Loucy (cell line): Measurements from ENCODE around the gene PTPRQ.

Experiments
- H2AFZ ChIP-seq: fragments of 200-600 bp; sonication (generic); 2 replicates; pipeline ENCODE4 v1.6.0; 2016; ENCODE audit warnings: antibody characterized with exemption, mild to moderate bottlenecking, low read length, moderate library complexity
- H3F3A ChIP-seq: fragments of 200-600 bp; 2 replicates; pipeline ENCODE4 v1.6.0; 2016; ENCODE audit warnings: antibody characterized with exemption, low read depth, mild to moderate bottlenecking
- H3K27me3 ChIP-seq: fragments of 200-600 bp; sonication (generic); 2 replicates; pipeline ENCODE4 v1.6.1; 2014; ENCODE audit warnings: low read length, mild to moderate bottlenecking; ENCODE audit not compliant: insufficient read depth, poor library complexity, severe bottlenecking
- H3K36me3 ChIP-seq: fragments of 200-600 bp; sonication (generic); 2 replicates; pipeline ENCODE4 v1.6.1; 2016; ENCODE audit warnings: low read length; ENCODE audit not compliant: insufficient read depth
- H3K4me1 ChIP-seq: fragments of 200-600 bp; sonication (generic); 2 replicates; pipeline ENCODE4 v1.5.1; 2014; ENCODE audit warnings: low read length, mild to moderate bottlenecking; ENCODE audit not compliant: insufficient read depth, poor library complexity, severe bottlenecking
- H3K4me2 ChIP-seq: fragments of 200-600 bp; sonication (generic); 2 replicates; pipeline ENCODE4 v1.6.0; 2014; ENCODE audit warnings: antibody characterized with exemption, low read length, low read depth, mild to moderate bottlenecking; ENCODE audit not compliant: poor library complexity, severe bottlenecking
- H3K4me3 ChIP-seq: fragments of 200-600 bp; sonication (generic); 2 replicates; pipeline ENCODE4 v1.5.1; 2014; ENCODE audit warnings: low read length, mild to moderate bottlenecking, mixed read lengths; ENCODE audit not compliant: poor library complexity, severe bottlenecking
- H3K79me2 ChIP-seq: fragments of 200-600 bp; sonication (generic); 2 replicates; pipeline ENCODE4 v1.6.1; 2014; ENCODE audit warnings: low read length; ENCODE audit not compliant: insufficient read depth
- H3K9ac ChIP-seq: fragments of 200-600 bp; sonication (generic); 2 replicates; pipeline ENCODE4 v1.6.0; 2014; ENCODE audit warnings: mild to moderate bottlenecking, low read depth, low read length, moderate library complexity; ENCODE audit not compliant: poor library complexity, severe bottlenecking
- H3K9me2 ChIP-seq: fragments of 200-600 bp; sonication (generic); replicated peaks from 2 replicates; pipeline ENCODE4 v1.6.1; 2016; ENCODE audit warnings: low read depth, low read length, mixed read lengths
- H3K9me3 ChIP-seq: fragments of 200-600 bp; sonication (generic); 2 replicates; pipeline ENCODE4 v1.6.1; 2014; ENCODE audit warnings: mild to moderate bottlenecking, antibody characterized with exemption, low read length, low read depth; ENCODE audit not compliant: insufficient read depth
- H4K20me1 ChIP-seq: fragments of 200-600 bp; sonication (generic); 2 replicates; pipeline ENCODE4 v1.6.0; 2014; ENCODE audit warnings: antibody characterized with exemption, low read length, mild to moderate bottlenecking; ENCODE audit not compliant: insufficient read depth, poor library complexity, severe bottlenecking
- EZH2phosphoT487 ChIP-seq: fragments of 200-600 bp; IDR thresholded peaks from 2 replicates; pipeline ENCODE4 v1.6.1; 2018; ENCODE audit warnings: antibody characterized with exemption, mild to moderate bottlenecking, moderate library complexity, borderline replicate concordance
- TF ChIP-seq, protein P1 (sequence below): fragments of 200-600 bp; sonication (generic); conservative IDR thresholded peaks from 2 replicates; pipeline ENCODE4 v1.5.1; 2014; ENCODE audit warnings: mild to moderate bottlenecking, antibody characterized with exemption, low read length

The PTPRQ gene

DNA sequence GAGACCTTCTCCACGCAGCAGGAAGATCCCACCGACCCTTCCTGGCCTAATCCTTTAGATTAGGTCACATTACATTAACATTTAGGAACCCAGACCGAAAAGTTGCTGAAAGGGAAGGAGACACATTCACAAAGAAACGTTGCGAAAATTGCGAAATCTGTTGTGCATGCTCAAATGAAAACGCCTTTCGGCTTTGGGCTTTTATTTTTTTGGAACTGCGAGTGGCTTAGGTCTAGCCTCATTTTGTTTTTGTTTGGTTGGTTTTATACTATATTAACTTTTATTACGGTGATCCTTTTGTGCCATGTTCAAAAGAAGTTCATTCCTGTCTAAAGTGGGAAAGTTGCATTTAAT lies 264.9 kb downstream of the PTPRQ start:
- Histone ChIP-seq H3K4me2 (no peak overlapping the region), H3K36me3 (no peaks in the 10 kb centered on the region), H3K27me3 (no peaks in the 10 kb centered on the region), H3K9ac (no peak overlapping the region), H3K79me2 (no peaks in the 10 kb centered on the region), H3K4me3 (no peak overlapping the region), H3K4me1 (no peaks in the 10 kb centered on the region), H2AFZ (no peak overlapping the region), H3K9me2 (no peaks in the 10 kb centered on the region), H4K20me1 (no peaks in the 10 kb centered on the region), H3F3A (no peaks in the 10 kb centered on the region), H3K9me3 (no peaks in the 10 kb centered on the region; the same call in 1 of the 2 replicates)
- TF ChIP-seq EZH2phosphoT487 = no peak
- TF ChIP-seq, protein P1, sequence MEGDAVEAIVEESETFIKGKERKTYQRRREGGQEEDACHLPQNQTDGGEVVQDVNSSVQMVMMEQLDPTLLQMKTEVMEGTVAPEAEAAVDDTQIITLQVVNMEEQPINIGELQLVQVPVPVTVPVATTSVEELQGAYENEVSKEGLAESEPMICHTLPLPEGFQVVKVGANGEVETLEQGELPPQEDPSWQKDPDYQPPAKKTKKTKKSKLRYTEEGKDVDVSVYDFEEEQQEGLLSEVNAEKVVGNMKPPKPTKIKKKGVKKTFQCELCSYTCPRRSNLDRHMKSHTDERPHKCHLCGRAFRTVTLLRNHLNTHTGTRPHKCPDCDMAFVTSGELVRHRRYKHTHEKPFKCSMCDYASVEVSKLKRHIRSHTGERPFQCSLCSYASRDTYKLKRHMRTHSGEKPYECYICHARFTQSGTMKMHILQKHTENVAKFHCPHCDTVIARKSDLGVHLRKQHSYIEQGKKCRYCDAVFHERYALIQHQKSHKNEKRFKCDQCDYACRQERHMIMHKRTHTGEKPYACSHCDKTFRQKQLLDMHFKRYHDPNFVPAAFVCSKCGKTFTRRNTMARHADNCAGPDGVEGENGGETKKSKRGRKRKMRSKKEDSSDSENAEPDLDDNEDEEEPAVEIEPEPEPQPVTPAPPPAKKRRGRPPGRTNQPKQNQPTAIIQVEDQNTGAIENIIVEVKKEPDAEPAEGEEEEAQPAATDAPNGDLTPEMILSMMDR = no peak

DNA sequence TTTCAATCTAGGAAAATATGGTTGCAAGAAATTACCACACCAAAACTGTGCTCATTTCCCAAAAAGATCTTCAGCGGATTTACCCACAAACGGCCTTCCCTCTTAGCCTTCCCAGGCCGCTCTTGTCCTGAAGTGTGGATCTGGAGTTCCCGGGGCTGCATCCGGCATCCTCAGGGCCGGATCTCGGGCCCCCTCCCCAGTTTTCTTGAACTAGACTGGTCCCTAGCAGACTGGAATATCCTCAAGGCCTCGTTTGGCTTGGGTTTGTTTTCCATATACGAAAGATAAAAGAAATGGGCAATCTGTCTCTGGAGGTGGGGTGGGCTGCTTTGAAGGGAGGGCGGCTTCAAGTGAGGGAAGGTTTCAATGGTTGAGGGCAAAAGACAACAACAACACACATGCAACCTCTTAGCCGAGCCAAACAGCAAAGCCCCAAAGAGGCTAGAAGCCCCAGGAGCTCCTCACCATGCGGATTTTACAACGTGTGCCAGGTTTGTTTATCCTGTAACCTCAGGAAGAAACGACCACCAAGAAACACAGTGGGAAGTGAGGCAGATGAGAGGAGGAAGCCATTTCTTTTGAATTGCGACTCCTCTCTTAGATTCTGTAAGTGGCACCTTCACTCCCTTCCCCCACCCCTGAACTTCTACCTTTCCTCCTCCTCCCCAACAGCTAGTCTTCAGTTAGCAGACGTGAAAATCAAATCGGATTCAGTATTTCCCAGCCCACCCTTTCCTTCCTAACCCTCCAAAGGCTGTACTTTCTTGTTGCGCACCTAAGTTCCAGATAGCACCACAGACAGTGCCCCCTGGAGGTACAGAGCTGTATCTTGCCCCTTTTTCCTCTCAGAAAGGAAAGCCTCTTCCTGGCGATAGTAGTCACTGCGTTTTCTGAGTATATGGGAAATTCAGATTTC lies 266.0 kb downstream of the PTPRQ start:
- Histone ChIP-seq H3F3A (no peaks in the 10 kb centered on the region), H3K79me2 (no peaks in the 10 kb centered on the region), H4K20me1 (no peaks in the 10 kb centered on the region), H3K9me3 (no peaks in the 10 kb centered on the region; the same call in 1 of the 2 replicates), H3K9me2 (no peaks in the 10 kb centered on the region), H3K4me2 (no peak overlapping the region), H3K4me1 (no peaks in the 10 kb centered on the region), H3K9ac (no peak overlapping the region), H3K4me3 (no peak overlapping the region), H2AFZ (no peak overlapping the region), H3K36me3 (no peaks in the 10 kb centered on the region), H3K27me3 (no peaks in the 10 kb centered on the region)
- TF ChIP-seq, protein P1 = peak; percentile 48
- no peak for TF ChIP-seq EZH2phosphoT487

DNA sequence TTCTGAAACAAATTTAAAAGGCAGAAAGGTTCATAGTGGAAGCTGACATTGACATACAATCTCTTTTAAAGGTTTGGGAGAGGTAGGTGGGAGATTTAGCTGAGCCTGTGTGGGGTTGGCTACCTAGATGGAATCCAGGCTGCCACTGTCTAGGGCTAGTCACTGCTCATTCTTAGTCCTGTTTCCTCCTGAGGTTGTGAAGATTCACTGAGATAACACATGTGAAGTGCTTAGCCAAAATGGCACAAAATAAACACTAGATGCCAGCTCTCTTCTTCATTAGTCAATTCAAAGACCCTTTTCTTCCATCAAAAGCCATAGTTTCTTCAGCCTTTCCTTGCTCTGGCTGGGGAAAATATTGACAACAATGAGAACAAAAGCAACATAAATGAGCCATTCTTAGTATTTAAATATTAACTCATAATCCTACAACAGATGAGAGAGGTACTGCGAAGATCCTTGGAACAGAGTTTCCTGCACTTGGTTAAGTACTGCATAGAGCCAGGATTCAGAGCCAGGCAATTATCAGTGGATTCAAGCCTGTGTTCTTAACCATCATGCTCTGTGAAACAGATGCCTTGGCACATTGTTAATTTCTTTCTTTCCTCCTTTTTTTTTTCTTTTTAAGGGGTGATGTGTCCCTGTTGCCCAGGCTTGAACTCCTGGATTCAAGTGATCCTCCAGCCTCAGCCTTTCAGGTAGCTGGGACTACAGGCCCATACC lies 266.9 kb downstream of the PTPRQ start:
- no peaks in the 10 kb centered on the region; the same call in 1 of the 2 replicates for H3K9me3 ChIP-seq
- H3K9ac ChIP-seq = no peak overlapping the region
- no peak overlapping the region for H3K4me2 ChIP-seq
- H3K9me2 ChIP-seq = no peaks in the 10 kb centered on the region
- H3K27me3 ChIP-seq = no peaks in the 10 kb centered on the region
- no peak overlapping the region for H2AFZ ChIP-seq
- no peaks in the 10 kb centered on the region for H3F3A ChIP-seq
- no peak overlapping the region for H3K4me3 ChIP-seq
- H3K36me3 ChIP-seq = no peaks in the 10 kb centered on the region
- H3K4me1 ChIP-seq = no peaks in the 10 kb centered on the region
- TF ChIP-seq EZH2phosphoT487 = no peak
- TF ChIP-seq, protein P1 = no peak
- no peaks in the 10 kb centered on the region for H3K79me2 ChIP-seq
- H4K20me1 ChIP-seq = no peaks in the 10 kb centered on the region
